Vagina (tissue), 2 donors: ENCODE results near the gene COL24A1.

Source experiments
- POLR2A ChIP-seq, 2 donors: fragments of 450-650 bp; IDR thresholded peaks; one replicate each; pipeline ENCODE4 v1.6.1; 2017; ENCODE audit warnings: antibody characterized with exemption in 2 of 2, mild to moderate bottlenecking in 2 of 2, moderate library complexity in 2 of 2
- POLR2AphosphoS5 ChIP-seq, 2 donors: sonication (generic); formaldehyde crosslinking; IDR thresholded peaks; one replicate each; pipeline ENCODE4 v1.9.0; 2017; ENCODE audit warnings: antibody characterized with exemption in 2 of 2, mild to moderate bottlenecking in 2 of 2, low read depth in 1 of 2; ENCODE audit not compliant: insufficient read depth in 1 of 2
- TF ChIP-seq, protein P1 (sequence below), 3 experiments: fragments of 450-650 bp in 2 of 3; fragments of 200-600 bp in 1 of 3; sonication (generic) in 1 of 3; IDR thresholded peaks; one replicate each; pipeline ENCODE4 v1.5.1; 2017 to 2019; ENCODE audit warnings: antibody characterized with exemption in 3 of 3, mild to moderate bottlenecking in 2 of 3, moderate library complexity in 2 of 3

DNA sequence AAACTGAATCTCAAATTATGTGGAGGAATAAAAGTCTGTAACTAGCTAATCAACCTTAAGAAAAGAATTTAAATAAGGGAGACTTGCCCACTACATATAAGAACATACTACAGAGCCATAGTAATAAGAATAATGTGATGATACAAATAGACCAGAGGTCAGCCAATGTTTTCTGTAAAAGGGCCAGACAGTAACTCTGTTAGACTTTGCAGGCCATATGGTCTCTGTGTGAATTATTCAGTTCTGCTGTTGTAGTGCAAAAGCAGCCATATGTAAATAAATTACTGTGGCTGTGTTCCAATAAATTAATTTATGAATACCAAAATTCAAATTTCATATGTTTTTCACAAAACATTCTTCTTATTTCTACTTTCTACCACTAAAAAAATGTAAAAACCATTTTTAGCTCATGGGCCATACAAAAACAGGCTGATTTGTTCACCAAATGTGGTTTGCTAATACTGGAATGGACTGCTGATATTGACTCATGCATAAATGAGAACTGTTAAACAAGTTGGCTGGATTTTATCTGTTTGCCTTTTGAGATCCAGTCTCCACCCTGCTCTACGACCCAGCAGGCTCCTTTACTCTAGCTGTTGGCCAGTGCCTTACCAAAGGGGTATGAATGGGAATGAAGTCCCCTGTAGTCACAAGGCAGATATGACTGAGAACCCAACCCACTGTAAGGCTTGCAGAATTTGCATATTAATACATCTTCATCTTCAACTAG, 350.2 kb downstream of the COL24A1 start:
- TF ChIP-seq POLR2A (IDR thresholded peaks at IDR 0.05) (no peak), POLR2AphosphoS5 (IDR thresholded peaks at IDR 0.05; ENCODE audit: insufficient read depth in 1 of 2, low read depth in 1 of 2) (no peak)
- TF ChIP-seq, protein P1, sequence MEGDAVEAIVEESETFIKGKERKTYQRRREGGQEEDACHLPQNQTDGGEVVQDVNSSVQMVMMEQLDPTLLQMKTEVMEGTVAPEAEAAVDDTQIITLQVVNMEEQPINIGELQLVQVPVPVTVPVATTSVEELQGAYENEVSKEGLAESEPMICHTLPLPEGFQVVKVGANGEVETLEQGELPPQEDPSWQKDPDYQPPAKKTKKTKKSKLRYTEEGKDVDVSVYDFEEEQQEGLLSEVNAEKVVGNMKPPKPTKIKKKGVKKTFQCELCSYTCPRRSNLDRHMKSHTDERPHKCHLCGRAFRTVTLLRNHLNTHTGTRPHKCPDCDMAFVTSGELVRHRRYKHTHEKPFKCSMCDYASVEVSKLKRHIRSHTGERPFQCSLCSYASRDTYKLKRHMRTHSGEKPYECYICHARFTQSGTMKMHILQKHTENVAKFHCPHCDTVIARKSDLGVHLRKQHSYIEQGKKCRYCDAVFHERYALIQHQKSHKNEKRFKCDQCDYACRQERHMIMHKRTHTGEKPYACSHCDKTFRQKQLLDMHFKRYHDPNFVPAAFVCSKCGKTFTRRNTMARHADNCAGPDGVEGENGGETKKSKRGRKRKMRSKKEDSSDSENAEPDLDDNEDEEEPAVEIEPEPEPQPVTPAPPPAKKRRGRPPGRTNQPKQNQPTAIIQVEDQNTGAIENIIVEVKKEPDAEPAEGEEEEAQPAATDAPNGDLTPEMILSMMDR (IDR thresholded peaks at IDR 0.05): no peak
